Esophagus muscularis mucosa (tissue), 4 donors: ENCODE results near the gene TMEM255B.

Source experiments
- EP300 ChIP-seq: sonication (generic); formaldehyde crosslinking; IDR thresholded peaks from one replicate; pipeline ENCODE4 v1.6.1; 2017; ENCODE audit warnings: antibody characterized with exemption
- POLR2A ChIP-seq: fragments of 450-650 bp; IDR thresholded peaks from one replicate; pipeline ENCODE4 v1.6.1; 2017; ENCODE audit warnings: antibody characterized with exemption, moderate library complexity, mild to moderate bottlenecking, low read depth
- POLR2AphosphoS5 ChIP-seq, 2 donors: sonication (generic); formaldehyde crosslinking; IDR thresholded peaks; one replicate each; pipeline ENCODE4 v1.6.1; 2017; ENCODE audit warnings: antibody characterized with exemption in 2 of 2
- TF ChIP-seq, protein P1 (sequence below), 3 experiments: fragments of 200-600 bp in 2 of 3; fragments of 450-650 bp in 1 of 3; sonication (generic) in 2 of 3; IDR thresholded peaks; one replicate each; pipeline ENCODE4 v1.5.1; 2017 to 2019; ENCODE audit warnings: antibody characterized with exemption in 3 of 3, mild to moderate bottlenecking in 2 of 3, moderate library complexity in 1 of 3

DNA sequence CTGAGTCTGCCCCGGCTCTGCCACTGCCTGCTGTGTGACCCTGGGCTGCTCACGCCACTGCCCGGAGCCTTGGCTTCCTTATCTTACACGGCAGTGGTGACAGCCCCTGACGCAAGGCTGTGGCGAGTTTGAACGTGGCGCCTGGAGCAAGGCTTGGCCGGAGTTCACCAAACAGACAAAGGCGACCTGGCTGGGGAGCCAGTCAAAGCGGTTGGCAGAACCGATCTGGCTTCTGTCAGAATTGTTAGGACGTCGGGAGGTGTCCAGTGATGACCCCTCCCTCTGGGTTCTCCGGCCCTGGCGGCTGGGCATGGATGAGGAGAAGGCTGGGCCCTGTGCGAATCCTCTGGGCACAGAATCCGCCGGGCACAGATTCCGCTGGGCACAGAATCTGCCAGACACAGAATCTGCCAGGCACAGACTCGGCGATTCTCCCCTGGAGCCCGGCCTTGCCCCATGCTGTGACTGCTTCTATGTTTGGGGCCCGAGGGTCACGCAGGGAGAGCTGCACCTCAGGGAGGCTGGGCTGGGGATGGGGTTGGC is 11.7 kb upstream of the TMEM255B start:
- TF ChIP-seq, protein P1, sequence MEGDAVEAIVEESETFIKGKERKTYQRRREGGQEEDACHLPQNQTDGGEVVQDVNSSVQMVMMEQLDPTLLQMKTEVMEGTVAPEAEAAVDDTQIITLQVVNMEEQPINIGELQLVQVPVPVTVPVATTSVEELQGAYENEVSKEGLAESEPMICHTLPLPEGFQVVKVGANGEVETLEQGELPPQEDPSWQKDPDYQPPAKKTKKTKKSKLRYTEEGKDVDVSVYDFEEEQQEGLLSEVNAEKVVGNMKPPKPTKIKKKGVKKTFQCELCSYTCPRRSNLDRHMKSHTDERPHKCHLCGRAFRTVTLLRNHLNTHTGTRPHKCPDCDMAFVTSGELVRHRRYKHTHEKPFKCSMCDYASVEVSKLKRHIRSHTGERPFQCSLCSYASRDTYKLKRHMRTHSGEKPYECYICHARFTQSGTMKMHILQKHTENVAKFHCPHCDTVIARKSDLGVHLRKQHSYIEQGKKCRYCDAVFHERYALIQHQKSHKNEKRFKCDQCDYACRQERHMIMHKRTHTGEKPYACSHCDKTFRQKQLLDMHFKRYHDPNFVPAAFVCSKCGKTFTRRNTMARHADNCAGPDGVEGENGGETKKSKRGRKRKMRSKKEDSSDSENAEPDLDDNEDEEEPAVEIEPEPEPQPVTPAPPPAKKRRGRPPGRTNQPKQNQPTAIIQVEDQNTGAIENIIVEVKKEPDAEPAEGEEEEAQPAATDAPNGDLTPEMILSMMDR (IDR thresholded peaks at IDR 0.05) = no peak
- TF ChIP-seq POLR2A (no peak), EP300 (no peak), POLR2AphosphoS5 (IDR thresholded peaks at IDR 0.05) (no peak)
